Hematopoietic multipotent progenitor cell treated with erythropoietin and hydrocortisone succinate and interleukin-3 and kit ligand, for 6 days (in vitro differentiated cells): ENCODE measurements around the gene GCFC2.
A peak's percentile ranks its signal among the peaks of the same experiment; 100 is the strongest.
"Not testable (repeated sequence)": the region's sequence is repeated elsewhere in the genome, so short reads cannot be mapped to it uniquely, and the experiment has no call there.

Source experiments
- DNase-seq: peaks from one replicate; pipeline ENCODE4 v3.0.0-alpha.2; 2015

Gene GCFC2

DNA sequence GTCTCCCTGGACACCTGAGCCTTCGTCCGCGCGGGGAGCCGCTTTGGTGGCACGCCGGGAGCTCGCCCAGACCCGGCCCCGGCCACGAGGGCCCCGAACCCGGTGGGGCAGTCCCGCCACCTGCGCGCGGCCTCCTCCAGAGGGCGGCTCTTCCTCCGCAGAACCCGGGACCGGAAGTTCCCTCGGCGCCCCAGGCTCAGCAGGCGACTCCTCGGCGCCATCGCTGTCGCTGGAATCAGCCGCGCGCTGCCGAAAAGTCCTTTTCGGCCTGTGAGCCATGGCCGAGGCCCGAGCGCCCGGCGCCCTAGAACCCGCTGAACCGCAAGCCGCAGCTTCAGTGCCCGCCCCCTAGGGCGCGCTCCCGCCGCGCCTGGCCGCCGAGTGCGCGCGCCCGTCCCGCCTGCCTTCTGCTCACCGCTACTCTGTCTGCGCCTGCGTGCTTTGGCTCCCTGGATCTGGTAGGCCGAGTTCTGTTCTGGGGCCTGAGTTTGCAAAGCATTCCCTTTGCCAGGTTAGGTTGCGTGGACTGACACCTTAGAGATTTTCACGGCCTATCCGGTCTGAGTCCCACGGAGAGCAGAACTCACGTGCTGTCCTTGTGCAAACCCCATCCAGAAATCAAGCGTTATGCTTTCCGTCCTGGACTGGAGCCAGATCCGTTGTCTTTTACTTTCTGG lies at the start of gene GCFC2:
Gene GCFC2, minus strand, starts transcription at position 339 of the 677 bp plus-strand sequence. Its CDS starts 60 bp downstream, at position 279.
- DNase-seq: peak; percentile 91

DNA sequence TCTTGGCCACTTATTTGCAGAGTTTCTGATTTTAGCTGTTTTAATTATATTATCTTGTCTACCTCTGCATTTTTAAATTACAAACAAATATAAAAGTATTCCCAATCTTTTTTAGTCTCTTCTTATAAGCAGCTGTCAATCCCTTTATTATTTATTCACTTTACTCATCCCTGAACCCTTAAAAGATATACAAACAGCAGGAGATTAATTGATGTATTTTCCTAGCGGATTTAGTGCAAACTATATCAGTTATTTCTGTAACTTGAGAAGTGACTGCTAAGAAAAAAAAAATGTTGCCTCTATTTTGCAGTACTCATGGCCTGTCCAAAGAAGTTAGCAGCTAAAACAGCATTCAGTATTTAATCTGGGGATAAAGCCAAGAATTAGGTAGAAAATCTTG lies 42.1 kb upstream of the GCFC2 start:
- DNase-seq: no peak

GRCh38 chr2:75751824-75752468 lies 41.2 kb upstream of the GCFC2 start:
- DNase-seq: no peak

GRCh38 chr2:75751360-75751759 lies 40.6 kb upstream of the GCFC2 start:
- DNase-seq: no peak

DNA sequence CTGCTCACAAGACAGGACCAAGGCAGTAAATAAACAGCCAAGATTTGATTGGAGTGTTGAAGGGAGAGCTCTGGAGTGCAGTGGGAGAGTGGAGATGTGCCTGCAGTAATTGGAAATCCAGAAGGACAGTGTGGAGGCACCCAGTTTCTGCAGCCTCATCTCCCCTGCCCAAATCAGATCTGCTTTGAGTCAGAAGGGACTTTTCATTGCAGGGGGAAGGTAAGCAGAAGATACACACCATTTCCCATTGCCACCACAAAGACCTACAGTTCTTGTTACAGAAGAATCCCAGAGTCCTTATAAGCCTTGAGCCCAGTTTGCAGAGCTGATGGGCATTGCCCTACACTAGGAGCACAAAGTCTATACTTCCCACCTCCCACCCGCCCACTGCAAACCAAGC lies 27.2 kb upstream of the GCFC2 start:
- DNase-seq: no peak

- DNase-seq: no peak
These were observed 25.6 kb upstream of the GCFC2 start for GRCh38 chr2:75736276-75736675.

- DNase-seq: peak; percentile 13
These were observed 19.1 kb upstream of the GCFC2 start for GRCh38 chr2:75729861-75730260.

DNA sequence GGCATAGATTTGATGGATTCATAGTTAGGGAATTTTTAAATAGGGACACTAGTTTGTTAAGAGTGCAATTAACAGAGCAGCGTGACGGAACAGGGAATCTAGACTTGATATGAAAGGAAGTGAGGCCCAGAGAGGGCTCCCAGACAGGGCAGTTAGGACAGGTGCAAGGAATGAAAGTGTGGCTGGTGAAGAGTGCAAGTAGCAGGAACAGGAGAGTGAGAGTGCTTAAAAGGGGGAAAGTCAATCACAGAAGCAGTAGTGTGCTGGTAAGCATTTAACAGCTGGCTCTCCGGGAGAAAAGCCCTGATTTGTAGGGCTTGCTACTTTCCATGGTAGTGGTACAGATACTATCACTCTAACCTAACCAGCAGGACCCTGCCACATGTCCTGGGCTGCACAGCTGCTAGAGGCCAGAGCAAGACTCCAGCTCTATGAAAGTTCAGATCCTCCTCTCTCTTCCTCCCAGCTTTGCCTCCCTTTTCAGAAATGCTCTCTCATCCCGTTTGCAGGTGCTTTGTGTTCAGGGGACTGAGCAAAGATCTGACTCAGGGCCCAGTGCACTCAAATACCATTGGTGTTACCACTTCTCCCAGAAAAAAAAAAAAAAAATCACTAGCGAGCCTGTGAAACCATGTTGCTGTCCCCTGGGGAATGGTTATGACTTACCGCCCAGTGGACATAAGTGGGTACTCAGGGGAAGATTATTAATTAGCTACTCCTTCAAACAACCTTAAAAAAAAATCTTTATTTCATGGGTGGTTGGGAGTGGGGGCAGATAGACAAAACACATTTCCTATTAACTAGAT lies 18.1 kb upstream of the GCFC2 start:
- no peak for DNase-seq

DNA sequence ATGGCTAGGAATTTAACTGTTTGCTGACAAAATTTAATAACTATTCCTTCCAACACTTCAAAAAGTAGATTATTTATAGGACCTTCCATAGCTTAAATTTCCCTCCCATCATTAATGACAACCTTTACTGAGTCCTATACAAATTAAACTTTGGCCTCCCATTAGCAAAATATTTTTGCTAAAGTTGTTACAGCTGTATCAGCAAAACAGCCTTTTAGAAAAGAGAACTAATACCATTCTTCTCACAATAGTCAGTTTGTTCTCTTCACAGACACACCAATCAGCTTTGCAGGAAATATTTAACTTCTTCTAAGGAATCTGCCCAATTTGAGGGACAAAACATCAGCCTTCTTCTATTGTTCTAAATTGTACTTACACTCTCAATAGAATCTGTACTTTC lies 12.0 kb upstream of the GCFC2 start:
- DNase-seq: no peak

GRCh38 chr2:75720525-75720924 lies 9.8 kb upstream of the GCFC2 start:
- no peak for DNase-seq

- no peak for DNase-seq
These were observed 8.9 kb upstream of the GCFC2 start for GRCh38 chr2:75719616-75720015.

- DNase-seq: peak; percentile 9
These were observed 5.7 kb upstream of the GCFC2 start for GRCh38 chr2:75716406-75716805.

- not testable (repeated sequence) for DNase-seq
These were observed 875 bp upstream of the GCFC2 start for GRCh38 chr2:75711590-75711989.

- DNase-seq: peak; percentile 71
These were observed 517 bp downstream of the GCFC2 start for GRCh38 chr2:75710220-75710576.

GRCh38 chr2:75709297-75709696 lies 1.4 kb downstream of the GCFC2 start:
- DNase-seq: peak; percentile 36

GRCh38 chr2:75707901-75708300 lies 2.8 kb downstream of the GCFC2 start:
- DNase-seq: no peak

GRCh38 chr2:75705921-75706320 lies 4.8 kb downstream of the GCFC2 start:
- DNase-seq: no peak

GRCh38 chr2:75703589-75704287 lies 7.0 kb downstream of the GCFC2 start:
- DNase-seq: no peak

DNA sequence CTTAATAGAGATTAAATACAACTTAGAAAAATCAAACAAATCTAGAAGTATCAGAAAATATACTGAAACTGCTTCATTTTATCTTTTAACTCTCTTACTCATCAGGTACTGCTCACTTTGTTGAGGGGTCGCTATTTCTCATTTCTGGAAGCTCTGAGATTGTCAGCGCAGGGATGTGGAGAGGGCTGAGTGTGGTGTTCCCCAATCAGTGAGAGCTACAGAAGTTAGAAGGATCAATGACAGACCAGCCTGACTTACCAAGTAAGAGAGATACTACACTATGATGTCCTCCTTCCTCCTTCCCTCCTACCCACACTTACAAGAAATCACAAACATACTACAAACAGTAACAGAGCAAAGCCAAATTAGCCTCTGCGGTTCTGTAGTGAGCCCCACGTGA lies 8.1 kb downstream of the GCFC2 start:
- no peak for DNase-seq

DNA sequence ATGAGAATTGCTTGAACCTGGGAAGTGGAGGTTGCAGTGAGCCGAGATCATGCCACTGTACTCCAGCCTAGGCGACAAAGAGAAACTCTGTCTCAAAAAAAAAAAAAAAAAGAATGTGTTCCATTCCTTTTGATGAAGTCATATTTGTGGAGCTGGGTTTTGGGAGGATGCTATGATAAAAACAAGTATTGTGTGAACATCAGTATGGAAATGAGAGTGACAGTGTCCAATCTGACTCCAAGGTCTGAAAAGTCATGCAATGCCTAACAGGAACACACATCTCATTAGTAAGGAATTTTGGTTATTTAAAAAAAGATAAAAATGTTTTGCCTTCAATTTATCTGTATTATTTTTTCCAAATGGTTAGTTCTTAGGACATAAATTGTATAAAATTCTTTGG lies 11.8 kb downstream of the GCFC2 start:
- no peak for DNase-seq

- no peak for DNase-seq
These were observed 22.5 kb downstream of the GCFC2 start for GRCh38 chr2:75688196-75688595.

GRCh38 chr2:75683430-75683829 lies 27.3 kb downstream of the GCFC2 start:
- not testable (repeated sequence) for DNase-seq

DNA sequence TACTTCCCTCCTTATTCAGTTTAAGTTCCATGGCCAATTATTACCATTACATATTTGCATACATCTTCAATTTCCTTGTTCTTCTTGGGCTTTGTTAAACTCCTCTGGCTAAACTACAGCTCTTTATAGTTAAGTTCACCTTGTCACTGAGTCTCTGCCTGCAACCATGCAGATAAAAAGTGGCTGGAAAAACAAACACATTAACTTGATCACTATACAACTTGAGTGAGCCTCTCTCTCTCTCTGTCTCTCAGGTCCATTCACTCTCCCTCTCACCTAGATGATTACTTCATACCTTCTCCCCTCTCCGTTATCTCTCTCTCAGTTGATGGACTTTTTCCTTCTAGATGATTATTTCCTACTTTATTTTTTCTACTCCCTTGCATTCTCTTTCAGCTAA lies 30.3 kb downstream of the GCFC2 start:
- DNase-seq: no peak
